CD1c-positive myeloid dendritic cell (primary cell): Measurements from ENCODE around the gene KDM4B.

ENCODE experiments used
- DNase-seq: peaks from one replicate; pipeline ENCODE4 v3.0.0-alpha.2; 2016; ENCODE audit errors: extremely low spot score

KDM4B gene

GRCh38 chr19:5122121-5122400, 153.1 kb downstream of the KDM4B start:
- no peak for DNase-seq

- DNase-seq: no peak
Measured at GRCh38 chr19:5122671-5123409, 153.9 kb downstream of the KDM4B start.

GRCh38 chr19:5123646-5124045, 154.7 kb downstream of the KDM4B start:
- DNase-seq: no peak

GRCh38 chr19:5124111-5124855, 155.4 kb downstream of the KDM4B start:
- DNase-seq: no peak

GRCh38 chr19:5125376-5125775, 156.5 kb downstream of the KDM4B start:
- no peak for DNase-seq

DNA sequence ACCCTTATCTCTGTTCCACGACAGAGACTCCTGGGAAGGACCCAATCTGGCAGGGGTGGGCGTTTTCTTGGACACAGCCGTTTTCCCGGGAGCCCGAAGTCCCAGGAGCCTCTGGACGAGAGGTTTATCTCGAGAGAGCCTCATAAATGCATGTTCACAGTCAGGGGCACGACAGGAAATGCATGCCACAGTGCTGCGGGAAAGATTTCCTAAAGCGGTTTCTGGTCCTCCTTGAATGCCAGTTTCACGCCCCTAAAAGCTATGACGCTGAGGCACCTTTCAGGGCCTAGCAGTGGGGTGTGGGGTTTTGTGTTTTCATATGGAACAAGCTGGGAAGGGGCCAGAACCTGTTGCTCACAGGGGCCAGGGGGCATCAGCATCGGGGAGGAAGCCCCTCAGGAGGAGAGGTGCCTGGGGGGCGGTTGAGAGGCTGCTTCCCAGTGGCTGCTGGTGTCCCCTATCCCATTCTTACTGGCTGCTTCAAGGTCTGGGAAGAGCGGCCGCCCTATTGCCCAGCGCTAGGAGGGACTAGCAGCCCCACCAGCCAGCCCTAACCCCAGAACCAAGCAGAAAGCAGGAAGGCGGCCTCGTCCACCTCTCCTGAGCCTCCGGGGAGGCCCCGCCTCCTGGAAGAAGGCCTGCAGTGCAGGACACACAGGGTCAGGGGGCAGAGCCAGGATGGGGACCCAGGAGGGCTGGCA, 157.0 kb downstream of the KDM4B start:
- no peak for DNase-seq

- DNase-seq: no peak
Measured at GRCh38 chr19:5126498-5127223, 157.7 kb downstream of the KDM4B start.

GRCh38 chr19:5127717-5128116, 158.8 kb downstream of the KDM4B start:
- DNase-seq: no peak

DNA sequence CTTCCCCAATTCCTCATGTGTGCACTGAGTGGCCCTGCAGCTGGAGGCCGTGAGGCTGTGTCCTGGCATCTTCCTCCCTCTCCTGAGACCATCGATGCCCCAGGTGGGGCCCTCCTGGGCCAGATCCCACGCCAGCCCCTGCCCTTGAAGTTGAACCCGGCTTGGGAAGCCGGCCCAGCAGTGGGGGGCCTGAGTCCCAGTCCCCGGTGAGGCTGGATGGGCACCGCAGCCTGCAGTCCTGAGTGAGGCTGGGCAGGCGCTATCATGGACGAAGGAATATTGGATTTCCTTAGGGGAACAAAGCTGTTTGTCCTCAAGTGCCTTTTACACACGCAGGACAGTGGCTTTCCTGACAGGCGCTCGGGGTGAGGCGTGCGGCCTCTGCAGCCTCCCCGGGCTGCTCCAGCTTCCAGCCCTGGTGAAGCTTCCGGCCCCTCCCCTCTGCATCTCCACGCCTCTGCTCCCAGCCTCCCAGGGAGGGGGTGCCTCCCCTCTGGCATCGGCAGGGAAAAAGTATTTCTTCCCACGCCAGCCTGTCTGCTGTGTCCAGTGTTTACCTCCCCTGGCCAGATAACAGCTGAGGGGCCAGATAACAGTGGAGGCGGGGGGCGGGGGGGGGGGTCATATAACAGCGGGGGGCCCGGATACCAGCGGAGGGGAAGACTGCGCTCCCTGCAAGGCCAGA, 159.5 kb downstream of the KDM4B start:
- DNase-seq: peak; percentile 1

GRCh38 chr19:5128936-5129389, 160.1 kb downstream of the KDM4B start:
- no peak for DNase-seq

DNA sequence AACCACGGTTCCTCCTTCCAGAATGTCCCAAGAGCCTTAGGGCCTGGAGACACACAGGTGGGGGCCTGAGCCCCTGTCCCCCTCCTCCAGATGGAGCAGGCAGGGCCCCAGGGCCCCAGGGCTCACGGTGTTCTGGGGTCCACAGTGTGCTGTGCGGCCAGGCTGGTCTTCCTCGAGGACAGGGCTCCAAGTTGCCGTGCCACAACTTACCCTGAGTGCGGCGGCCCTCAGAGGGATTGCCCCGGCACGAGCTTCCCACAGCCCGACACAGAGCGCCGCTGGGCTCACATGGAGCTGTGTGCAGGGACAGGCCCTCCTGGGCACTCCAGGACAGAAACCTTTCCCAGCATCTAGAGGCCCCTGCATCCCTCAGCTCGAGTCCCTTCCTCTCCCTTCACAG, 160.8 kb downstream of the KDM4B start:
- no peak for DNase-seq

- DNase-seq: peak; percentile 39
Measured at GRCh38 chr19:5130371-5131030, 161.6 kb downstream of the KDM4B start.

DNA sequence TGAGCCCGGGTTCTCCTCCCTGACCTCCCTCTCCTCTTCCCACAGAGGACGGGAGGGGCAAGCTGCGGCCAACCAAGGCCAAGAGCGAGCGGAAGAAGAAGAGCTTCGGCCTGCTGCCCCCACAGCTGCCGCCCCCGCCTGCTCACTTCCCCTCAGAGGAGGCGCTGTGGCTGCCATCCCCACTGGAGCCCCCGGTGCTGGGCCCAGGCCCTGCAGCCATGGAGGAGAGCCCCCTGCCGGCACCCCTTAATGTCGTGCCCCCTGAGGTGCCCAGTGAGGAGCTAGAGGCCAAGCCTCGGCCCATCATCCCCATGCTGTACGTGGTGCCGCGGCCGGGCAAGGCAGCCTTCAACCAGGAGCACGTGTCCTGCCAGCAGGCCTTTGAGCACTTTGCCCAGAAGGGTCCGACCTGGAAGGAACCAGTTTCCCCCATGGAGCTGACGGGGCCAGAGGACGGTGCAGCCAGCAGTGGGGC, 162.2 kb downstream of the KDM4B start:
- DNase-seq: peak; percentile 79

- DNase-seq: no peak
Measured at GRCh38 chr19:5131506-5132205, 162.7 kb downstream of the KDM4B start.

DNA sequence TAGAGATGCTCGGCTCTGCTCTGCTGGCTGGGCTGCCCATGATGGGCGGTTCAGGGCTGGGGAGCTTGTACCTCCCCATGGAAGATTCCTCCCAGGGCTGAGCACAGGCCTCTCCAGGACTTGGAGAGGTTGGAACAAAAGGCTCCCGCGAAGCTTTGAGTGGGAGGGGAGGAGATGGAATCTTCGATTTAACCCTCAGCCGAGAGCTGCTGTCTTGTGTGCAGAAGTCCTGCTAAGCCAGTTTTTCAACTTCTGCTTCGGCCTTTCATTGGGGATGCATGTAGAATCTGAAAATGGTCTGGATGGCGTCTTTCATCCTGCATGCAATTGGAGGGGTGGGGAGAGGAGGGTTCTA, 163.3 kb downstream of the KDM4B start:
- DNase-seq: no peak

DNA sequence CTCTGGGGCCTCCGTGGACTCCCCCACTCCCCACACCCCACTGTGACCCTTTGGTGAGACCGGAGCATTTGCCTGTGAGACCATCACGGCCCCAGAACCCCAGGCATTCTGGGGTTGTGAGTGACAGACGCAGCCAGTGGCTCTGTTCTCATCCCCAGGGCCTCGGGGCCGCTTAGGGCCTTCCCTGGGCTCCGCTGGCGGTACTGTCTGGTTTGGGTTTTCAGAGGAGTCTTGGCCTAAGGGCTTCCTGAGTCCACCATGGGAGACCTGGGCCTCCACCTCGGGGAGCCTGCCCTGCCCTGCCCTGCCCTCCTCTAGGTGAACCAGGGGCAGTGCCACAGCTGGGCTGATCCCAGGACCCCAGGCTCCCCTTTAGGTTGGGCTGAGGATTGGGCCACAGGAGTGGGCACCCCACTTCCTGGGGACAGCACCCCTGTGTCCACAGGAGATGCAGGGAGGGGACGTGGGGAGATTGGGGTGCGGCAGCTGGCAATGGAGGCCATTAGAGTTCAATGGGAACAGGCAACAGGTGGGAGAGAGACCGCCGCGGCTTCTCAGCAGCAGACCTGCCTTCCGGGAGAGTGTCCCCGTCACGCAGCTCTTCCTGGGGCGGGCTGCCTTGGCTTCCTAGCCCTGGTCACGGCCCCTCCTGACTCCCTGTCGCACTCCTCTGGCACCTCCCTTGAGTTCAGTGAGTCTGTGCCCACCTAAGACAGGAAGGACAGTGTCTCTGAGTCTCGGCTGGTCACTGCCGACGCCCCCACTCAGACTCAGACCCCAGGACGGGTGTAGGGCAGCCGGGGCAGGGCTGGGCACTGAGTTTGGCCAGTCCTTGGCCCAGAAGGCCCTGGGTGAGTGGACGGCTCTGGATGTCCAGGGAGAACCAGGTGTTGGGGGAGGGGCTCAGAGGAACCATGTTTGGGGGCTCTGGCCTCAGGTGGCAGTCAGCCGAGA, 164.1 kb downstream of the KDM4B start:
- no peak for DNase-seq

DNA sequence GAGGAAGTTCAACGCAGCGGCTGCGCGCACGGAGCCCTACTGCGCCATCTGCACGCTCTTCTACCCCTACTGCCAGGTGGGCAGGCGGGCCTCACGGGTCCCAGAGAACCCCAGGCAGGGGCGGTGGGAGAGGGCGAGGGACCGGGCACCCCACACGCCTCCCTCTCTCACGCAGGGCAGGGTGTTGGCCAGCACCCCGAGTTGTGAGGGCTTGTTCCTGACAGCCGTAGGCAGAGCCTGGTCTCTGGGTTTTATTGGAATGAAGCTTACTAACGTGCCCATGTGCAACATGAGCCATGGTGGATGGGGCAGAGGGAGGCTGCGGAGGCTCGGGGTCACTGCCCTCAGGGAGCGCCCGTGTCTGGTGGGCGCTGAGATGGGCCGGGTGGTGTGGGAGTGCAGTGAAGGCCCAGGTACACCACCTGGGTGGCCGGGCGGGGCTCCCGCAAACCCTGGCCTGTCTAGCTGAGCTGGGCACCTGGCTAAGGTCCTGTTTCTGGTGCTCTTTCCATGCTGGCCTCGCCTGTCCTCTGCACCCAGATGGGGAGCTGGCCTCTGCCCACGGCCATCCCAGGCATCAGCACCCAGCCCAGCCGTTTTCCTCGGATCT, 165.2 kb downstream of the KDM4B start:
- DNase-seq: no peak

GRCh38 chr19:5134691-5135090, 165.8 kb downstream of the KDM4B start:
- DNase-seq: no peak
